HEK293 (cell line): ENCODE measurements around the gene EDA.
A peak's percentile ranks its signal among the peaks of the same experiment; 100 is the strongest.

Experiments
- CTCF ChIA-PET: fragments of 350-600 bp; formaldehyde crosslinking; extraction: SDS; loops from one replicate; lab custom pipeline; 2021; ENCODE audit warnings: antibody characterized with exemption; lab: Yijun Ruan, JAX
- POLR2A ChIA-PET: fragments of 300-600 bp; formaldehyde crosslinking; extraction: SDS; loops from one replicate; lab custom pipeline; 2020; ENCODE audit warnings: antibody characterized with exemption, inconsistent platforms; lab: Yijun Ruan, JAX
- H3K27ac ChIP-seq: fragments of 200-500 bp; sonication (Bioruptor generic); 2 replicates; pipeline ENCODE4 v1.5.1; 2014; ENCODE audit warnings: low read depth, low read length, control low read depth, inconsistent platforms; ENCODE audit errors: extremely low read depth
- H3K36me3 ChIP-seq, 2 experiments: fragments of 200-500 bp in 1 of 2; sonication (Bioruptor generic) in 1 of 2; 1 replicate in 1 of 2; 2 replicates in 1 of 2; pipeline ENCODE4 v1.5.1; 2014 to 2017; ENCODE audit warnings: inconsistent platforms in 2 of 2, low read length in 2 of 2; ENCODE audit not compliant: control insufficient read depth in 2 of 2, insufficient read depth in 1 of 2
- H3K4me1 ChIP-seq: fragments of 200-500 bp; sonication (Bioruptor generic); 2 replicates; pipeline ENCODE4 v1.5.1; 2014; ENCODE audit warnings: mild to moderate bottlenecking, low read length, inconsistent platforms; ENCODE audit not compliant: control insufficient read depth, insufficient read depth
- H3K4me3 ChIP-seq: 2 replicates; pipeline ENCODE4 v1.5.1; 2011; ENCODE audit warnings: low read depth, mild to moderate bottlenecking, control low read depth, low read length, moderate library complexity
- H3K9me3 ChIP-seq: fragments of 200-500 bp; sonication (Bioruptor generic); 2 replicates; pipeline ENCODE4 v1.5.1; 2014; ENCODE audit warnings: low read depth, low read length, inconsistent platforms; ENCODE audit not compliant: control insufficient read depth, insufficient read depth
- FEZF1 ChIP-seq: fragments of 450-650 bp; formaldehyde crosslinking; IDR thresholded peaks from 2 replicates; pipeline ENCODE4 v1.5.1; 2016; ENCODE audit warnings: missing biosample characterization, missing genetic modification characterization
- GLIS2 ChIP-seq: fragments of 450-650 bp; formaldehyde crosslinking; IDR thresholded peaks from 2 replicates; pipeline ENCODE4 v1.5.1; 2016; ENCODE audit warnings: missing biosample characterization, missing genetic modification characterization
- MYNN ChIP-seq: fragments of 450-650 bp; formaldehyde crosslinking; IDR thresholded peaks from 2 replicates; pipeline ENCODE4 v1.5.1; 2016; ENCODE audit warnings: missing biosample characterization, missing genetic modification characterization, borderline replicate concordance
- REPIN1 ChIP-seq: fragments of 450-650 bp; formaldehyde crosslinking; IDR thresholded peaks from 2 replicates; pipeline ENCODE4 v1.5.1; 2017; ENCODE audit warnings: missing biosample characterization, missing genetic modification characterization, low read depth
- TCF7L2 ChIP-seq: IDR thresholded peaks from 2 replicates; pipeline ENCODE4 v1.6.1; 2011; ENCODE audit warnings: low read depth, mild to moderate bottlenecking, inconsistent platforms, low read length, moderate library complexity, borderline replicate concordance
- YY2 ChIP-seq: fragments of 450-650 bp; formaldehyde crosslinking; IDR thresholded peaks from 2 replicates; pipeline ENCODE4 v1.5.1; 2016; ENCODE audit warnings: missing biosample characterization, missing genetic modification characterization
- ZEB2 ChIP-seq: fragments of 450-650 bp; formaldehyde crosslinking; IDR thresholded peaks from 2 replicates; pipeline ENCODE4 v1.5.1; 2016; ENCODE audit warnings: missing biosample characterization, missing genetic modification characterization
- ZNF133 ChIP-seq: fragments of 450-650 bp; formaldehyde crosslinking; IDR thresholded peaks from 2 replicates; pipeline ENCODE4 v1.5.1; 2016; ENCODE audit warnings: missing biosample characterization, missing genetic modification characterization
- ZNF16 ChIP-seq: fragments of 450-650 bp; formaldehyde crosslinking; IDR thresholded peaks from 2 replicates; pipeline ENCODE4 v1.5.1; 2016; ENCODE audit warnings: low read depth, missing biosample characterization, missing genetic modification characterization
- ZNF239 ChIP-seq: fragments of 450-650 bp; formaldehyde crosslinking; IDR thresholded peaks from 2 replicates; pipeline ENCODE4 v1.5.1; 2016; ENCODE audit warnings: missing biosample characterization, missing genetic modification characterization
- ZNF37A ChIP-seq: fragments of 450-650 bp; IDR thresholded peaks from 2 replicates; pipeline ENCODE4 v1.5.1; 2018; ENCODE audit warnings: missing biosample characterization, missing genetic modification characterization
- ZNF48 ChIP-seq: fragments of 450-650 bp; formaldehyde crosslinking; IDR thresholded peaks from 2 replicates; pipeline ENCODE4 v1.5.1; 2016; ENCODE audit warnings: missing biosample characterization, missing genetic modification characterization
- ZNF501 ChIP-seq: fragments of 450-650 bp; formaldehyde crosslinking; IDR thresholded peaks from 2 replicates; pipeline ENCODE4 v1.5.1; 2016; ENCODE audit warnings: missing biosample characterization, missing genetic modification characterization
- ZNF677 ChIP-seq: fragments of 450-650 bp; IDR thresholded peaks from 2 replicates; pipeline ENCODE4 v1.5.0; 2018; ENCODE audit warnings: missing biosample characterization, mild to moderate bottlenecking, missing genetic modification characterization, moderate library complexity
- ZNF747 ChIP-seq: fragments of 450-650 bp; formaldehyde crosslinking; IDR thresholded peaks from 2 replicates; pipeline ENCODE4 v1.5.1; 2016; ENCODE audit warnings: missing biosample characterization, missing genetic modification characterization
- TF ChIP-seq, protein P1 (sequence below): fragments of 450-650 bp; formaldehyde crosslinking; IDR thresholded peaks from 2 replicates; pipeline ENCODE4 v1.5.1; 2017; ENCODE audit warnings: missing biosample characterization, missing genetic modification characterization
- TF ChIP-seq, protein P2 (sequence below): fragments of 450-650 bp; formaldehyde crosslinking; IDR thresholded peaks from 2 replicates; pipeline ENCODE4 v1.5.1; 2016; ENCODE audit warnings: missing biosample characterization, missing genetic modification characterization

EDA gene

GRCh38 chrX:70084592-70085240 is 468.8 kb downstream of the EDA start:
- POLR2A ChIA-PET, result no interaction called here
- no peaks in the 10 kb centered on the region for H3K36me3 ChIP-seq
- H3K4me1 ChIP-seq, result 0 out of 2 replicates have a peak, but pooled peaks cover 4% of the 10 kb centered on the region
- TF ChIP-seq REPIN1 (tag by site-specific recombination) (no peak), TCF7L2 (no peak), ZNF239 (tag by site-specific recombination) (no peak), ZNF747 (tag by site-specific recombination) (no peak), GLIS2 (no peak), ZNF16 (no peak), ZEB2 (tag by site-specific recombination) (no peak)
- TF ChIP-seq, protein P1, sequence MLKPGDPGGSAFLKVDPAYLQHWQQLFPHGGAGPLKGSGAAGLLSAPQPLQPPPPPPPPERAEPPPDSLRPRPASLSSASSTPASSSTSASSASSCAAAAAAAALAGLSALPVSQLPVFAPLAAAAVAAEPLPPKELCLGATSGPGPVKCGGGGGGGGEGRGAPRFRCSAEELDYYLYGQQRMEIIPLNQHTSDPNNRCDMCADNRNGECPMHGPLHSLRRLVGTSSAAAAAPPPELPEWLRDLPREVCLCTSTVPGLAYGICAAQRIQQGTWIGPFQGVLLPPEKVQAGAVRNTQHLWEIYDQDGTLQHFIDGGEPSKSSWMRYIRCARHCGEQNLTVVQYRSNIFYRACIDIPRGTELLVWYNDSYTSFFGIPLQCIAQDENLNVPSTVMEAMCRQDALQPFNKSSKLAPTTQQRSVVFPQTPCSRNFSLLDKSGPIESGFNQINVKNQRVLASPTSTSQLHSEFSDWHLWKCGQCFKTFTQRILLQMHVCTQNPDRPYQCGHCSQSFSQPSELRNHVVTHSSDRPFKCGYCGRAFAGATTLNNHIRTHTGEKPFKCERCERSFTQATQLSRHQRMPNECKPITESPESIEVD, result no peak
- TF ChIP-seq, protein P2, sequence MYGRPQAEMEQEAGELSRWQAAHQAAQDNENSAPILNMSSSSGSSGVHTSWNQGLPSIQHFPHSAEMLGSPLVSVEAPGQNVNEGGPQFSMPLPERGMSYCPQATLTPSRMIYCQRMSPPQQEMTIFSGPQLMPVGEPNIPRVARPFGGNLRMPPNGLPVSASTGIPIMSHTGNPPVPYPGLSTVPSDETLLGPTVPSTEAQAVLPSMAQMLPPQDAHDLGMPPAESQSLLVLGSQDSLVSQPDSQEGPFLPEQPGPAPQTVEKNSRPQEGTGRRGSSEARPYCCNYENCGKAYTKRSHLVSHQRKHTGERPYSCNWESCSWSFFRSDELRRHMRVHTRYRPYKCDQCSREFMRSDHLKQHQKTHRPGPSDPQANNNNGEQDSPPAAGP (tag by site-specific recombination), result no peak
- TF ChIP-seq, all 188 proteins: peak for 0
- Histone ChIP-seq H3K27ac (no peak overlapping the region), H3K9me3 (no peaks in the 10 kb centered on the region), H3K4me3 (no peak overlapping the region)
- CTCF ChIA-PET, result interaction anchor here (0.6 to 1.2 kb wide), 2 partner anchors 13 to 51 kb away, joined by 3 to 6 read pairs; no protein-coding TSS in a partner anchor

DNA sequence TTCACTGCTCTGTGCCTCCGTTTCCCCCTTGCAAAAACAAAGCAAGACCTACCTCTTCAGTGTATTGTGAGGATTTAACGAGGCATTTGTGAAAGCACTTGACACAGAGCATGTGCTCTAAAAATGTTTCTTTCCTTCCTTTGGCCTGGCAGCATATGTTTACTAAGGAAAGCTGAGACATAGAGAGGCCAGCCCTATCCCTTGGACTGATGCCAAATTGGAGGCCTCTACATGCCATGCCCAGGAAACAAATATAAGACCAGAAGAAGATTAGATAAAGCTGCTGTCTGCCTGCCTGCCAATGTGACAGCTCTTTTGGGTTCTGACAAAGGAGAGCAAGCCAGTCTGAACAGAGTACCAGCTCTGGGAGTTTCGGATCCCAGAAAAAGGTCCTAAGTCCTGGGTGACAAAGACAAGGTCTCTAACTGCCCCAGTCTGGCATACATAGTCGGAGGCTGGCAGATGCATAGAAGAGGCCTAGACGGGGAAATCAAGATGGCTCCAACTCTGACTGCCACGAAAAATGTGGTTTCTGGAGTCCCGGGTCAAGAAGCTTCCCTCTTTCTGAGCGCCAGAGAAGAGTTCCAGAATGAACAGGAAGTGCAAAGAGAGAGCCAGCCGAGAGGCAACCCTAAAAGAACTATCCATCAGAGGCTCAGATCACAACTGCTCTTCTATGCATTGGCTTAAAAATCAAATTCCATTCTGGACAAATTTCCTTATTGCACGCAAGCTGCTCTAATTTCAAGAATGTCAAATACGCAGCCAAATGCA is 472.1 kb downstream of the EDA start:
- CTCF ChIA-PET, result interaction anchor here (0.6 to 1.4 kb wide), 7 partner anchors 9 to 664 kb away, joined by 3 to 14 read pairs (median 4); partner anchors contain the start of gene IGBP1
- Histone ChIP-seq H3K36me3 (no peaks in the 10 kb centered on the region), H3K27ac (no peak overlapping the region), H3K4me3 (no peak overlapping the region), H3K4me1 (0 out of 2 replicates have a peak, but pooled peaks cover 4% of the 10 kb centered on the region), H3K9me3 (no peaks in the 10 kb centered on the region)
- POLR2A ChIA-PET, result no interaction called here
- TF ChIP-seq ZNF501 (no peak), FEZF1 (tag by site-specific recombination) (peak; percentile 72), MYNN (tag by site-specific recombination) (no peak)

GRCh38 chrX:70088751-70089150 is 472.8 kb downstream of the EDA start:
- no peak overlapping the region for H3K4me3 ChIP-seq
- CTCF ChIA-PET, result interaction anchor here (0.7 kb wide), 1 partner anchor 58 kb away, joined by 4 read pairs; no protein-coding TSS in a partner anchor
- TF ChIP-seq YY2 (tag by site-specific recombination), result no peak
- no peak for TF ChIP-seq ZNF677
- TF ChIP-seq ZNF48 (tag by site-specific recombination), result no peak
- TF ChIP-seq ZNF37A, result no peak
- TF ChIP-seq ZNF133 (tag by site-specific recombination), result no peak
- TF ChIP-seq, all 188 proteins: peak for 0
- Histone ChIP-seq H3K27ac (no peak overlapping the region), H3K36me3 (no peaks in the 10 kb centered on the region), H3K4me1 (0 out of 2 replicates have a peak, but pooled peaks cover 4% of the 10 kb centered on the region), H3K9me3 (no peaks in the 10 kb centered on the region)
- POLR2A ChIA-PET, result no interaction called here
